DND-41 (cell line): ENCODE measurements around the gene TAS2R1.

ENCODE experiments used
- CTCF ChIP-seq: IDR thresholded peaks from 2 replicates; pipeline ENCODE4 v1.5.1; 2012; ENCODE audit warnings: borderline replicate concordance, low read length, moderate library complexity, mild to moderate bottlenecking; ENCODE audit not compliant: poor library complexity, severe bottlenecking; ENCODE audit errors: extremely low read depth
- EZH2 ChIP-seq: IDR thresholded peaks from 3 replicates; pipeline ENCODE4 v1.6.1; 2012; ENCODE audit warnings: borderline replicate concordance, low read depth, mild to moderate bottlenecking, moderate library complexity, low read length, inconsistent platforms; ENCODE audit not compliant: severe bottlenecking

GRCh38 chr5:9655641-9656040 is 25.5 kb upstream of the TAS2R1 start:
- TF ChIP-seq CTCF (no peak), EZH2 (no peak)
